Non-pigmented ciliary epithelial cell (primary cell): ENCODE data around the gene CXCL12.

Experiments
- DNase-seq: peaks from one replicate; pipeline ENCODE4 v3.0.0-alpha.2; 2010; ENCODE audit warnings: low read depth

The CXCL12 gene

DNA sequence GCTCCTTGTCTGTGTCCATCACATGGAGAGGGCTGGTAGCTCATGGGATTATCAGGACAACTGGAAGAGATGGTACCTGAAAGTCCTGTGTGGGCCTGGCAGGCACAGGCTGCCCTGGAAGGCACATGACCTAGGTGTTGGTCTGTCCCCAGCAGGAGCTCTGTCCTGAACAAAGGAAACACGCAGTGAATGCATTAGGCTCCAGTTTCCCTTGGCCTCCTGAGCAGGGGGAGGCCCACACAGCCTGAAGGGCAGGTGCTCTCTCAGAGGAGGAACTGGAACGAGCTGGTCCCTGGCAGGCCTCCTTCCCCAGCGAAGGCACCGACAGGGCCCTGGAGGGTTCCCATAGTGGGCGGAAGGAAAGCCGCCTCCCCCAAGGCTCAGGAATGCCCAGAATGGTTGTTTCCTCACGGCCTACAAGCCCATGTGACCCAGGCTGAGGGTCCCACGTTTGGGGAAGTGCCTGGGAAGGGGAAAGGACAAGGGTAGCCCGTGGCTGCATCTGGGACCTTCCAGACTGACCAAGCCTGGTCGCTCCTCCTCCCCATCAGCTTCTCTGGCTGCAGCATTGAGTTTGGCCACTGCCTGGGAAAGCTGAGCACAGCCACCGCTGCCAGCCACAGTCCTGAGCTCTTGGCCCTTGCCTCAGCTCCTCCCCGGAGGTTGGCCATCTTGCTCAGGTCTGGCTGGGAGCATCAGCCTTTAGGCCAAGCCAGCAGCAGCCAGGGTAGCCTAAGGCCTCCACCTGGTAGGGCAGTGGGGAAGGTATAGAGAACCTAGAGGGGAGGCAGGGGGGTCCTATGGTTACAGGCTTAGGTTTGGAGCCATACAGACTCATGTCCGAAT is 21.8 kb downstream of the CXCL12 start:
- DNase-seq, result no peak

DNA sequence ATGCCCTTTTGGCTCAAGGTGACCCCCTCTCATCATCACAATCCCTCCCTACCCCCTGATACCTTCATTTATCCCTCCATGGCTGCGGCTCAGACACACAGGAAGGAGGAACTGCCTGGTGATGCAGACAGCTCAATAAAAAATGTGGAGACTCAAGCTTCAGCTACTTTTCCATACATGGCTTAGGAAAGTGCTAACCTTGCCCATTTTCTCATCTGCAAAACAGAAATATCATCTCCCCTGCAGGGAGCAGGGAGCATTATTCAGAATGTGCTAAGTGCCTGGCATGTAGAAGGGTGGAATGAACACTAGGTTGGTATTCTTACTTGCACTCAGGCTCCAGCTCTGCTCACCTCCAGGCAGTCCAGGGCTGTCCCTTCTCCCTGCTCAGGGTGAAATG is 23.8 kb downstream of the CXCL12 start:
- DNase-seq, result no peak

DNA sequence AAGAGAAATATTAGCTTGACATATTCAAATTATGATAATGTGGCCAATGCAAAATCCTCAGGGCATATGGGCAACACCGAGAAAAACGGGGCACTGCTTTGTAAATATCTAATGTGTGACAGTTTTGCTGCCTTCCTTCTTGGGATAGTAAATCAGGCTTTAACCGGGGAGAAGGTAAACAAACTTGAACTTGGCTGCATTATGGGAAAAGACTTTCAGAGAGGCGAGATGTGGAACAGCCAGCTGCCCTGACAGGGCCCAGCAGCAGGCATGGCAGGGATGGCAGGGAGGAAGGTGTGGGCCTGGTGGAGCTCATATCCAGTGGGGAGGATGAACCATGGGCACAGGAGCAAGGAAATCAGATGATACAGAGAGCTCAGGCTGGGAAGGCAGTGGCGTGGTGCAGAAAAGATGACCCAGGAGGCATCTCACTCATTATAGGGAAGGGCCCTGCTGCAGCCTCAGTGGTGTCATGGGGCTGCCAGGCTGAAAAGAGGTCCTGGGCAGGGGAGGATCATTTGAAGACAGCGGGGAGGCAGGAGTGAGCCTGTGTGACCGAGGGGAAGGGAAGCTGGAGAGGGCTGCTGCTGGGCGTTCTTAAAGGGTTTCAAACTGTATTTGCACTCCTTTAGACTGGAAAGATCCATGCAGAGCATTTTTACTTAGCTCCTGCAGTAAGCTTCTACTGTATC is 26.7 kb downstream of the CXCL12 start:
- DNase-seq, result no peak

DNA sequence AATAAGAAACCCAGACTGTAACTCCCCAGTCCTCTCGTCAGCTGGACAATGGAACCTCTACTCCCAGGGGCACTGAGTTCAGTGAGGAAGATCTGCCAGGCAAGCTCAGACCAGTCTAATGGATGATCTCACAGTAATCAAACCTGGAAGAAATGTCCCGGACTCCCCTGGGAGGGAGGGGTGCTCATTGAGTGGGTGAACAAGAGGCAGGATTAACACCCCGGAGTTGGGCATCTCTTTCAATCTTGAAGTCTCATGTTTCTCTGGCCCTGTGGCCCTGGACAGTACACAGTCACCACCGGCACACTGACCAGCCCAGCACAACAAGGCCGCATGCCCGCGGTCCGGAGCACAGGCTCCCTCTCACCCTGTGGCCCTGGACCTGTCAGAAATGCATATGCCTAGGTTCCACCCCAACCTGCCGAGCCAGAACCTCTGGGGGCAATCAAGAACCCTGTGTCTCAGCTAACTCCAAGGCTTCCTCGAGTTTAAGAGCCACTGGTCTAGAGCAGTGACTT is 27.8 kb downstream of the CXCL12 start:
- DNase-seq, result no peak

DNA sequence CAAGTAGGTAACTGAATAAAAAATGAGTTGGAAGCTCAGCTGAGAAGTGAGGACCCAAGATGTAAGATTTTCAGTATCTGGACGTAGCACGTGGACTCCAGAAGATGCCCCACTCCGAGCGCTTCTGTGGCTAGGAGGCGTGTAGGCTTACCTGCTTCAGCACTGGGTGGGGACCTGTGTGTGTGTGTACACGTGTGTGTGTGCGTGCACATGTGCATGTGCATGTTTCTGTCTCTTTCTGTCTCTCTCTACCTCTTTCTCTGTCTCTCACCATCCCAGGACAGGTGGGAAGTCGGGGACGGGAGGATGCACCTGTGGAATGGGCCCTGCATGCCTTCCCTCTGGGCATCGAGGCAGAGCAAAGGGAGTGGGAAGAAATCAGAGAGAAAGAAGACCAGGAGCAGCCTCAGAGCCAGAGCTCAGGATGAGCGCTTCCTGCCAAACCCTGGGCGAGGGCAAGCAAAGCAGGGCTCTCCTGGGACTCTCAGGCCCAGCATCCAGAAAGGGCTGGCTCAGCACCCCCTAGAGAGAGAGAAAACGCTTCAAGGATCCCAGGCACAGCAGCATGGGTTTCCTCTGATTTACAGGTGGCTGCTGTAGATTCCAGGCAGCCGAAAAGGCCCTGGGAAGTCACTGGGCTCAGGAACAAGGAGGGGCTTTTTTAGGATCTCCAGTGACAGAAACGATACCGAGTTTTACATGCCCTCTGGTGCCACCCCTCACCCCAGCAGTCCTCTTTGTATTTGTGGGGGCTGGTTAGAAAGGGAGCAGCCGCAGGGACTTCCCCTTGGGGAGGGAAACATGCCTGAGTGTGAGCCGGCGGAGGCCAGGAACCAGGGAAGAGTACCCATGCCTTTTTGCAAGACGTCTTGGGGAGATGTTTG is 28.5 kb downstream of the CXCL12 start:
- DNase-seq, result no peak

DNA sequence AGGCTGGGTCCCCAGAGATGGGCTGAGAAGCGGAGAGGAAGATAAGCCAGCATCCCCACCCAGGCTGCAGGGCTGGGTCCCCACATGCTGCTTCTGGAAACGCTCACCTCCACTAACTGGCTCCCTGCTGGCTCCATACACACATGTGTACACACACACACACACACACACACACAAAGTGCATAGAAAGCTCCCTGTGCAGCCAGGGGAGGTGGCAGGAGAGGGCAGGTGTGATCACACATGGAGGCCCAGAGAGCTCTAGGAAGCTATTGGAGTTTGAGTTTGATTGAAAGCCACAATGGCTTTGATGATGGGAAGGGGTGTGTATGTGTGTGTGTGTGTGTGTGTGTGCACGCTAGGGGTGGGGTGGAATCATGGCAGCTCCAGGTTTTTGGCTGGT is 29.3 kb downstream of the CXCL12 start:
- no peak for DNase-seq

DNA sequence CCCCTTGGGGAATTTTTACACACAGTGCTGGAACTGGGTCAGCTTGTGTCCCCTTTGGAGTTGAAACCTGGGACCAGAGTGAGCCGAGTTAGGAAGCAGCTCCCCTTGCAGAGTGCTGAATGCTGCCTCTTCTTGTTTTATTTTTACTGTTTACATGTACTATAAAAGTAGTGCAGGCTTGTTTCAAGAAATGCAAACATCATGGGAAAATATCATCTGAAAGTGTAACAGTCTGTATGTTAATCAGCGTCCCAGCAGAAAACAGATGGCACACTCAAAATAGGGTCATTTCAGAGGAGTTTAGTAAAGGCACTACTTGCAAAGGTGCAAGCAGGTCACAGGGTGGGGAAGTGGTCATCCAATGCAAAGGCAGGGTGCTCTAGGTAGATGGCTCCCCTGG is 30.1 kb downstream of the CXCL12 start:
- no peak for DNase-seq

DNA sequence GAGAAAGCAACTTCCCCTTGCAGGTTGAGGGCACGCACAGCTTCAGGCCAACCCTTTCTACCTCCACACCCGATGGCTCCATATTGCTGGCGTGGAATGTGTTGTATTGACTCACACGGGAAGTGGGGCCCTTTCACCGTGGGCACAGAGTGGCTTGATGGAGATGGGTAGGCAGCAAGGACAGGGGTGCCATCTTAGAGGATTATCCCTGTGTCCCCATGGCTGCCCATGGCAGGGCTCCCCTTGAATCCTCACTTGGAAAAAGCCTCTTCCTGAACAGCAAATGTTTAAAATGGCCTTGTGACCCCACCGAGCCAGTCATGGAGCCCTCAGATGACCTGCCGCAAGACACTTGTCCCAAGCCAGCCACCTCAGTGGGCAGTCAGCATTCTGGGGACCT is 31.2 kb downstream of the CXCL12 start:
- DNase-seq, result no peak

DNA sequence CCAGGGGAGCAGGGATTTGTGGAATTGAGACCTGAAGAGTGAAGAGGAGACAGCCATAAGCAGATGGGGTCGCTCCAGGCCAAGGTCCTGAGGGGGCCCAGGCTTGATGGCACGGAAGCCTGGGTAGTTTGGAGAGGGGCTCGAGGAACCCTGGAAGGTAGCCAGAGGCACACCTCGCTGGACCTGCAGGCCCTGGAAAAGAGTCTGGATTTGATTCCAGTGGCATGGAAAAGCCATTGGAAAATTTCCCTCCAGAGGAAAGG is 31.8 kb downstream of the CXCL12 start:
- DNase-seq, result no peak

DNA sequence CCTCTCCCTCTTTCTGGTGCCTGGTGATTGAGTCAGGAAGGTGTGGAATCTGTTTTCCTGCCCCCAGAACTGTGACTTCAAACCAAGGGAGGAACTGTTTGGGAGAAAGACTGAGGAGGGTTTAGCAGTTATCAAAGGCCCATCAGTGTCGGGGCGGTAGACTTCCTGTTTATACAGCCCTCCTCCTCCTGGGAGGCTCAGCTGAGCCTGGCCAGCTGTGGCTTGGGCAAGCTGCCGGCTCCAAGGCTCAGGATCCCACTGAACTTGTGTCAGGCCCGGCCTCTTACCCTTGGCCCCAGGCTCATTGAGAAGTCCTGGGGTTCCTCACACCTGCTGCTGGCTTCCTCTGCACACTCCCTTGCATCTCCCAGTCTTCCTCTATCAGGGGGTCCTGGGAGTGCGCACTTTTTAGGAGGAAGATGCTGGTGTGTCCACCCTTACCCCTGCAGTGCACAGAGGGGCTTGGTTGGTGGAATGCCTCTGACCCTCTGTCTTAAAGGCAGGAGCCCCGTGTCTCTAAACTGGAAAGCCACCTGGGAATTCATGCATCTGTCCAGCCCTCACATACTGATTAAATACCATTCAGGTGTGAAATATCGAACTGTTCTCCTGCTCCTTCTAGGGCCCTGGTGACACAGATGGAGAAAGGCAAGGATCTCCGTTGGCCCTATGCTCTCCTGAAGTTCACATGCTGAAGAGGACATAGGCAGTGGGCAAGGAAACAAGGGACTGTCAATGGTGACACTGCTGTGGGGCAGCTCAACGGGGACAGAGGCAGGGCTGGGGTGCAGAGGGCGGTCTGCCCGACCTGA is 32.4 kb downstream of the CXCL12 start:
- DNase-seq, result no peak

DNA sequence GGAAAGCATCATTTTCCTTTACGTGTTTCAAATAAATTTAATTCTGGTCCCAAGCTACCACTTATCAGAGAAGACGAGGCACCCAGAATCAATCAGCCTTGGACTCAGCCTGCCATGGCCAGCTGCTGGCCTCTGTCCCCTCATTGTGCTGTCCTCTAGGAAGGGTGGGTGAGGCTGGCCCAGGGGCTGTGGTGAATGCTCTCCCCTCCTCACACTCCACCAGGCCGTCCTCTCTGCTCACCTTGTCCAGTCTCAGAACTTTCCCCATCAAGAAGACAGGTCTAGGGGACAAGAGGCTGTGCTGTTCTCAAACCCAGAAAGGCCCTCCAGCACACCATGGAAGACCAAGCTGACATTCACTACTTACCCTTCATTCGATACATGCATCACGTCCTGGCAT is 36.4 kb downstream of the CXCL12 start:
- DNase-seq, result no peak

DNA sequence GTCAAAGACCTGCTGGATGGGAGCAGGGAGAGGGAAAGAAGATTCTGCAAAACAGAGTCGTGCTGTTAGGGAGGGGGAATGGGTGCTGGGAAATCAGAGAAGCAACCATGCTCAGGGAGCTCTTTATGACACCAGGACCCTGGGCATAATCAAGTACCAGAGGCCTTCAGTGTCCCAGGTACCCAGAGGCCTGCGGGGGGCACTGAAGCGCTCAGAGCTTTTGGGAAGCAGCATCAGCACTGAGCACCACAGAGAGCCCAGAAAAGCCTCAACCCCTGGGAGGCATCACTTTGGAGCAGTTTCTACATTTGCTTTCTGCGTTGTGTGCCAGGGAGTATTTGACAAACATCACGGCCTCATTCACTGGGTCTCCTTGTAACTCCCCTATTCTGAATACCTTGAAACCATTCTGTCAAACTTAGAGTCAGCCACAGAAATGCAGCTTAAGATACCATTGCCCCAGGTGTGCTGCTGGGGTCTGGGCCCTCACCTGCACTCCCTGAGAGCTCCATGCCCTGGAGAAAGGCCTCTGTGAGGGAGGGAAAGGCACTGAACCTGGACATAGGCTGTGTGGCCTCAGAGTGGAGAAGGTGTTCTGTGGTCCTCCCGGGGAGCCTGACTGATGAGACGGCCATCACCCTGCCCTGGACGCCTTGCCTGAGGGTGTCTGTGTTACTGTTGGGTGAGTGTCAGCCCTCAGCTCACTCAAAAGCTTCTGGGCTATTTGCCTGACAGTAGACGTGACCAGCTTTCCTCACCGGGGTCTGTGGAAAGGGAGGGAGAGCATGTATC is 37.1 kb downstream of the CXCL12 start:
- no peak for DNase-seq

DNA sequence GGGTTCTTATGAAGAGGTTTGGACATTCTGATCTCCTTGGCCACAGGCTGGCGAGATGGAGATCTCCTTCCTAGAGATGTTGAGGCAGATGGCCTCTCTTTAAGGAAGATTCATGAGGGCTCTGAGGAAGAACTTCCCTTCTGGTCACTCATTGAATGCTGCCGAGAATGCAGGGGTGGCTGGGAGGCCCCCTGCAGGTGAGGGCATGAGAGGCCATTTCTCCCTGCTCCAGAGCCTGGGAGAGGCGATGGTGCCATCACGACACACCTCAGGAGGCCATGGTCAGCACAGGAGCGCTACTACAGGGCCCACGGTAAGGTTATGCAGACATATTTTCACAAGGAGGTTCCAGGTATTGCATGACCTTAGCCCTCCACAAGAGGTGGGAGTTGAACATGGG is 40.2 kb downstream of the CXCL12 start:
- DNase-seq, result no peak

DNA sequence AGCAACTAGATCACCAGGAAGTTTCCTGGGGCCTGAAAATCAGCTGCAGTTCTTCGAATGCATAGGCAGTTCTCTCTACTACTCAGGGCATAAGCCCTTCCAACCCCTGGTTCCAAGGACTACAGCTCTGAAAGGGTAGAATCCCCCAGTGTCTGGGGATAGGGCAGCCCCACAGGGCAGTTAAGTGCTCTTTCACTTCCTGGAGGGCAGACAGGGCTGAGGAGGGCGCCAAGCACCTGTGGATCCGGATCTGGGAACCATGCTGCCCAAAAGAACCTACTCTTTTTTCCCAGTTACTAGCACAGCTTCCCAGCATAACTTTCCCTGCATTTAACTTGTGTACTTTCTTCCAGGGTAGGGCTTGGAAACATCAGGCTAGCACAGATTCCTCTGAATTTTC is 41.1 kb downstream of the CXCL12 start:
- DNase-seq, result no peak

DNA sequence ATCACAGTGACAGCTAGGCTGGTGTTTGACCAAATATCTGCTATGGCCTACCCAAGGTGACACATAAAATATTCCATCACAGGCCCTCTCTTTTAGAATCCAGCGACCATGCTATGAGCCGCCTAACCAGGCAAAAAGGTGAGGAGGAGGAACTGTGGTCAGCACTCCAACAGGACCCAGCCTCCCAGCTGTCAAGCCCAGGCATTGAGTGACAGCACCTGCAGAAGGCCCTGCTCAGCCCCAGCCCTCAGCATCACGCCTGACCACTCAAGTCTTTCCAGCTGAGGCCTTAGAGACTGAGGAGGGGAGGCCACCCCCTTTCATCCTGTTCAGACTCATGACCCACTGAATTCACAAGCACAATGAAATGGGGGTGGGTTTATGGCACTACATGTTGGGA is 43.0 kb downstream of the CXCL12 start:
- DNase-seq, result no peak

DNA sequence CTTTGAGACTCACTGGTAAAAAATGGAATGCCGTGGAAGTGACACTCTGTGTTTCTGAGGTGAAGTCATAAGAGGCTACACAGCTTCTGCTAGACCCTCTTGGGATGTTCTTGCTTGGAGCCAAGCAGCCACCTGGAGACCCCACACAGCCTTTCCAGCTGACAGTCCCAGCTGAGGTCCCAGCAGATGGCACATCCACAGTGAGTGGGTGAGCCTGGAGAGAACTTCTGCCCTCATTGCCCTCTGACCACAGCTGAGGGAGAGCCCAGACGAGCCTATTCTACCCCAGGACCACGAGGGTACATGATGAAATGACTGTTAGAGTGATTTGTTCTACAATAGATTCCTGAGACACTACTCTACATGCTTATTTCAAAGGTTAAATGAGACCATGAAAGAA is 44.3 kb downstream of the CXCL12 start:
- DNase-seq, result no peak

DNA sequence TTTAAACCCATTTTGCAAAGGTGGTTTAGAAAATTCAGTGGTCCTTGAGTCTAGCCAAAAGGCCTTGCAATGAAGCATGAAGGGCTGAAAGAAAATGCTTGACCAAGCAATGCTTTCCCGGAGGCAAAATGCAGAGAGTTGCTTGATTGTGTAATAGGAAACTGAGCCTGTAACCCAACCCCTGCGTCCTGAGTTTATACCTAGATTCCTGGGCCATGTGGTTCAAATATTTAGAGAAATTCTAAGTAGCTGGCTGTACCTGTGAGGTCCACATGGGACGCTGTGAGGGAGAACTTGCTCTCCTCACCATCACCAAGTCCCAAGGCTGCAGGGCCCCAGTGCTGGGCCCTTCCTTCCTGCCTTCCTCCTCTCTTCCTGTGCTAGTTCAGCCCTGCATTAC is 45.7 kb downstream of the CXCL12 start:
- no peak for DNase-seq

DNA sequence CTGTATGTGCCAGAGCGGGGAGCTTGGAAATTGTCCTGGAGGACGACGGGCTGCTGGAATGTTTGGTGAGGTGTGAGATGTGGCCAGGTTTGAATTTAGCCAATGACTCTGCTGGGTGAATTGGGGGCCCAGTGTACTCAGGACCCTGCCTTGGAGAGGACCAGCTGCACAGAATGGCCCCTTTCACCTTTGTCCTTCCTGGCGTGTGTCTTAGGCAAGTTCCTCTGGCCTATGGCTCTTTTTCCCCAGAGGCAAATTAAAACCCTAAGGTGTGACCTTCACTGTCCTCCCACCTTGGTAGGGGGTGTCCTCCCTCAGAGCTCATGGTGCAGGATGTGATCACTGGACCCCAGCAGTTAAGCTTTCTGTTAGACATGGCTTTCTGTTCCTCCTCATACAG is 47.8 kb downstream of the CXCL12 start:
- DNase-seq, result no peak

DNA sequence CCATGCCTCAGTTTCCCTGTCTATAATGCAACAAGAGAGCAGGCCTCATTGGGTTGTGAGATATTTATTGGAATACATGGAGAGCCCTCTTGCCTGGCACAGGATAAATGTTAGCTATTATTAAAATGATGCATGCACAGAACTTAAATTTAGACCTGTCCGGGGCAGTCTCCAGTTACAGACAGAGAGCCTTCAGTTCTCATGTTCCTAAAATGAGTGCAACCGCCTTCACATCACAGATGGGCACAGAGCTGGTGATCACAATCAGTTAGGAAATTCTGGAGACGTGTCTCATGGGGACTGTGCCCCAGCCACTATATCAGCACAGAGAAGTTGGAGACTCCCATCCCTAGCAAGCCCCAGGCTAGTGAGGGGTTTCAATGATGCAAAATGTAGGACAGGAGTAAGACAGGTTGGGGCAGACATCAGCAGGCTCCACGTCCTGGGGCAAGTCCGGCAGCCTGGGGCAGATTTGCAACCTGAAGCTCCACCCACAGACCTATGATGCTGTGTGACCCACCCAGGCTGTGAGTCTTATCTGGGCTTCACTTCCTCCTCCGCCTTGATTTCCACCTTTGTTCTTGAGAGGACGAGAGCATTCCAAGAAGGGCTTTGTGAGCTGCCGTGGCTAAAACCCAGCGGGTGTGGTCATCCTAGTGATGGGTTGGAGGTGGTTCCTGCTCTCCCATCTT is 49.4 kb downstream of the CXCL12 start:
- no peak for DNase-seq

DNA sequence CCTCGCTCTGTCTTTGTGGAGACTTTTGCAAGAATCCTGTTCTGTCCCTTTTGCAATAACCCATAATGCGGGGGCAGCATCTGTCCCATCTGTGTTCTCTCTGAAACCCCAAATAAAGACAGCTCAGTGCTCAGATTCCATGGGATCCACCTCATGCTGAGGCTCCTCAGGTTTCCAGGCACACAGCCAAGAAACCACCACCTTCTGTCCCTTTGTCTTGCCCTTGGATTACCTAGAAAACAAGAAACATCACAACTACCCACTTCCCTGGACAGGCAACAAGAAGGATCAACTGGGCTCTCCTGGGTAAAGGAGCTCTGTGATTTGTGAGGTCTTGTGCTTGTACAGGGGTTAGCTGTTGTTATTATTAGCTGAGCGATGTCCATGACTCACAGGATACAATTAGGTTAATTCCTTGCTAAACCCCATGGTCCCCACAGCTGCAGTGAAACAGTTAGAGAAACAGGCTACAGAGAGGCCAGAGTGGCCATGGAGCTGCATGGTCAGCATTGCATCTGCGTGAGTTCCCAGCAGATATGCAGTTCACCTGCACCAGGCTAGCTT is 50.2 kb downstream of the CXCL12 start:
- peak; percentile 44 for DNase-seq
